Mesenchymal stem cell (in vitro differentiated cells and primary cell): ENCODE data around the gene FBXL13.
A peak's percentile ranks its signal among the peaks of the same experiment; 100 is the strongest.
"Not testable (repeated sequence)": the region's sequence is repeated elsewhere in the genome, so short reads cannot be mapped to it uniquely, and the experiment has no call there.

ENCODE experiments used
- DNase-seq: peaks from one replicate; pipeline ENCODE4 v3.0.0-alpha.2; 2013
- H2AFZ ChIP-seq: one replicate; pipeline ENCODE4 v1.6.1; 2013; ENCODE audit warnings: low read depth, mild to moderate bottlenecking, control low read depth, inconsistent platforms, low read length, moderate library complexity
- H2AK5ac ChIP-seq: 2 replicates; pipeline ENCODE4 v1.6.1; 2013; ENCODE audit warnings: low read length, moderate library complexity, mild to moderate bottlenecking, inconsistent platforms; ENCODE audit not compliant: severe bottlenecking
- H2BK120ac ChIP-seq: one replicate; pipeline ENCODE4 v1.6.1; 2013; ENCODE audit warnings: low read depth, mild to moderate bottlenecking, inconsistent platforms, low read length, moderate library complexity
- H2BK12ac ChIP-seq, 2 experiments: one replicate each; pipeline ENCODE4 v1.6.1; 2013; ENCODE audit warnings: inconsistent platforms in 2 of 2, low read length in 2 of 2, mild to moderate bottlenecking in 2 of 2, moderate library complexity in 2 of 2, control low read depth in 1 of 2
- H2BK15ac ChIP-seq: one replicate; pipeline ENCODE4 v1.6.1; 2013; ENCODE audit warnings: mild to moderate bottlenecking, low read depth, inconsistent platforms; ENCODE audit not compliant: poor library complexity, severe bottlenecking
- H2BK5ac ChIP-seq: 2 replicates; pipeline ENCODE4 v1.6.1; 2013; ENCODE audit warnings: low read depth, mild to moderate bottlenecking, low read length, control low read depth, inconsistent platforms; ENCODE audit not compliant: poor library complexity, severe bottlenecking
- H3K14ac ChIP-seq, 2 experiments: one replicate each; pipeline ENCODE4 v1.6.1; 2013; ENCODE audit warnings: inconsistent platforms in 2 of 2, low read length in 2 of 2, control low read depth in 1 of 2, mild to moderate bottlenecking in 1 of 2, moderate library complexity in 1 of 2
- H3K18ac ChIP-seq, 2 experiments: one replicate each; pipeline ENCODE4 v1.6.1; 2013; ENCODE audit warnings: inconsistent platforms in 2 of 2, low read length in 2 of 2, control low read depth in 1 of 2, low read depth in 1 of 2, mild to moderate bottlenecking in 1 of 2
- H3K23ac ChIP-seq, 2 experiments: one replicate each; pipeline ENCODE4 v1.6.1; 2013; ENCODE audit warnings: inconsistent platforms in 2 of 2, low read length in 2 of 2, mild to moderate bottlenecking in 2 of 2, moderate library complexity in 2 of 2, control low read depth in 1 of 2
- H3K27ac ChIP-seq: 2 replicates; pipeline ENCODE4 v1.5.1; 2013; ENCODE audit warnings: mild to moderate bottlenecking, moderate library complexity, low read length, control low read depth, inconsistent platforms; ENCODE audit not compliant: poor library complexity, severe bottlenecking
- H3K27me3 ChIP-seq, 2 experiments: 2 replicates each; pipeline versions ENCODE4 v1.6.1 to v1.7.0; 2013; ENCODE audit warnings: low read length in 2 of 2, mild to moderate bottlenecking in 2 of 2, moderate library complexity in 2 of 2, control low read depth in 1 of 2, inconsistent platforms in 1 of 2; ENCODE audit not compliant: control insufficient read depth in 1 of 2, insufficient read depth in 1 of 2
- H3K36me3 ChIP-seq, 2 experiments: 2 replicates each; pipeline versions ENCODE4 v1.6.1 to v1.7.0; 2013; ENCODE audit warnings: low read length in 2 of 2, control low read depth in 1 of 2, inconsistent platforms in 1 of 2, low read depth in 1 of 2, mild to moderate bottlenecking in 1 of 2; ENCODE audit not compliant: insufficient read depth in 2 of 2, control insufficient read depth in 1 of 2
- H3K4ac ChIP-seq, 2 experiments: one replicate each; pipeline ENCODE4 v1.6.1; 2013; ENCODE audit warnings: inconsistent platforms in 2 of 2, low read length in 2 of 2, mild to moderate bottlenecking in 2 of 2, moderate library complexity in 2 of 2, control low read depth in 1 of 2, low read depth in 1 of 2
- H3K4me1 ChIP-seq: 2 replicates; pipeline ENCODE4 v1.6.1; 2013; ENCODE audit warnings: low read depth, low read length, control low read depth; ENCODE audit not compliant: control insufficient read depth, insufficient read depth
- H3K4me2 ChIP-seq: 2 replicates; pipeline ENCODE4 v1.6.1; 2013; ENCODE audit warnings: low read length, mild to moderate bottlenecking, inconsistent platforms; ENCODE audit not compliant: poor library complexity, severe bottlenecking
- H3K4me3 ChIP-seq, 2 experiments: 2 replicates each; pipeline versions ENCODE4 v1.5.1 to v1.7.0; 2013; ENCODE audit warnings: low read length in 2 of 2, mild to moderate bottlenecking in 2 of 2, control low read depth in 1 of 2, low read depth in 1 of 2; ENCODE audit not compliant: insufficient read depth in 1 of 2
- H3K79me1 ChIP-seq: replicated peaks from 2 replicates; pipeline ENCODE4 v1.6.1; 2013; ENCODE audit warnings: mild to moderate bottlenecking, control low read depth, low read length, inconsistent platforms; ENCODE audit not compliant: poor library complexity, severe bottlenecking
- H3K9ac ChIP-seq: 2 replicates; pipeline ENCODE4 v1.7.0; 2013; ENCODE audit warnings: mild to moderate bottlenecking, low read length, moderate library complexity
- H3K9me3 ChIP-seq: 2 replicates; pipeline ENCODE4 v1.7.0; 2013; ENCODE audit warnings: mild to moderate bottlenecking, low read length; ENCODE audit not compliant: control insufficient read depth
- H4K8ac ChIP-seq: one replicate; pipeline ENCODE4 v1.6.1; 2013; ENCODE audit warnings: inconsistent platforms, mild to moderate bottlenecking, low read length, moderate library complexity
- H4K91ac ChIP-seq: one replicate; pipeline ENCODE4 v1.6.1; 2013; ENCODE audit warnings: mild to moderate bottlenecking, low read length, inconsistent platforms
- WGBS: methylation state at CpG from one replicate; pipeline ENCODE4 v1.1.7; 2013; ENCODE audit warnings: mixed read lengths; 5-methylcytosine and 5-hydroxymethylcytosine counted together

Gene FBXL13

DNA sequence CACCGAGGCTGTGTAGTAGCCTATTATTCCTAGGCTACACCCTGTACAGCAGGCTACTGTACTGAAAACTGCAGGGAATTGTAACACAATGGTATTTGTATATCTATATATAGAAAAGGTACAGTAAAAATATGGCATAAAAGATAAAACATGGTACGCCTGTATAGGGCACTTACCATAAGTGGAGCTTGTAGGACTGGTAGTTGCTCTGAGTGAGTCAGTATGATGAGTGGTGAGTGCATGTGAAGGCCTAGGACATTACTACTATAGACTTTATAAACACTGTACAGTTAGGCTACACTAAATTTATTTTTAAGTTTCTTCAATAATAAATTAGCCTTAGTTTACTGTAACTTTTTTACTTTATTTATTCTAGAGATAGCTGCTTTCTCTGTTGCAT is 285.8 kb downstream of the FBXL13 start:
- not testable (repeated sequence) for H3K18ac ChIP-seq, H3K4me2 ChIP-seq, H3K27ac ChIP-seq, H4K8ac ChIP-seq, H3K27me3 ChIP-seq, H2AK5ac ChIP-seq, H3K14ac ChIP-seq, H3K79me1 ChIP-seq, H2BK12ac ChIP-seq, H2AFZ ChIP-seq, H2BK15ac ChIP-seq, H2BK5ac ChIP-seq, H2BK120ac ChIP-seq, H3K9ac ChIP-seq, H3K4me3 ChIP-seq, H3K36me3 ChIP-seq, H3K23ac ChIP-seq, H3K4me1 ChIP-seq, H4K91ac ChIP-seq, H3K9me3 ChIP-seq, DNase-seq, H3K4ac ChIP-seq
- WGBS = no CpG with 5 or more reads among the region's 2 CpGs

- H3K23ac ChIP-seq, H3K79me1 ChIP-seq, H3K18ac ChIP-seq, H2BK5ac ChIP-seq, H3K4ac ChIP-seq, H3K9ac ChIP-seq, H3K4me1 ChIP-seq, H3K14ac ChIP-seq, H2BK12ac ChIP-seq, H2BK15ac ChIP-seq, H4K91ac ChIP-seq, H2BK120ac ChIP-seq, H2AFZ ChIP-seq, H4K8ac ChIP-seq, H3K27ac ChIP-seq, H3K36me3 ChIP-seq, DNase-seq, H3K27me3 ChIP-seq, H3K9me3 ChIP-seq, H3K4me2 ChIP-seq, H3K4me3 ChIP-seq: not testable (repeated sequence)
- WGBS = 99% methylated on average over 10 of the region's 10 CpGs
- H2AK5ac ChIP-seq = peak overlapping the region; percentile 51
Measured at GRCh38 chr7:102780926-102781325, 293.7 kb downstream of the FBXL13 start.

- not testable (repeated sequence) for H3K79me1 ChIP-seq, H3K9me3 ChIP-seq, H3K14ac ChIP-seq, H4K8ac ChIP-seq, H3K27me3 ChIP-seq, H3K4me1 ChIP-seq, H3K27ac ChIP-seq, DNase-seq, H2BK15ac ChIP-seq, H3K18ac ChIP-seq, H3K23ac ChIP-seq, H3K4me3 ChIP-seq, H2AFZ ChIP-seq, H3K4ac ChIP-seq, H3K36me3 ChIP-seq, H3K9ac ChIP-seq, H3K4me2 ChIP-seq, H2AK5ac ChIP-seq, H2BK12ac ChIP-seq, H2BK120ac ChIP-seq, H2BK5ac ChIP-seq, H4K91ac ChIP-seq
- no CpG with 5 or more reads among the region's 3 CpGs for WGBS
Measured at GRCh38 chr7:102778663-102779062, 295.9 kb downstream of the FBXL13 start.

DNA sequence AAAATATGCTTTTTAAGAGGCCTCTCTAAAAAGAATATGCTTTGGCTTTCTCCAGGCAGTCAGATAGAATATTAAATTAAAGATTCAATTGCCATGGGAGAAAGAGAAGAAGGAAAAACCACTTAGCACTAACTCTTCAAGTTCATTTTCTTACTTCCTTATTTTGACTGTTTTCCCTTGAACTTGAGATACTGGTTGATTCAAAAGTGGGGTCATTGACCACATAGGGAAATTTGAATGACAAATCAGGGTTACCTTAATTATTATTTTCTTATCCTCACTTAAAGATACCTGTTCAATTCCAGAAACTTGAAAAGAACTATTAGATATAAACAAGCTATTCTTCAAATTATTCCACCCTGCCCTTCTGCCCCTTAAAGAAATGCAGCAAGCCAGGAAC is 298.4 kb downstream of the FBXL13 start:
- H3K4ac ChIP-seq, H2BK15ac ChIP-seq, H3K9me3 ChIP-seq, H3K4me2 ChIP-seq, H3K4me1 ChIP-seq, H3K36me3 ChIP-seq, H2AK5ac ChIP-seq, H2BK12ac ChIP-seq, H2BK120ac ChIP-seq, H4K91ac ChIP-seq, H3K27ac ChIP-seq, H3K18ac ChIP-seq, H3K27me3 ChIP-seq, H2AFZ ChIP-seq, H3K4me3 ChIP-seq, H3K14ac ChIP-seq, H3K9ac ChIP-seq, H3K79me1 ChIP-seq, H3K23ac ChIP-seq, DNase-seq, H2BK5ac ChIP-seq, H4K8ac ChIP-seq: not testable (repeated sequence)
